IPS-11a (cell line): Measurements from ENCODE around the gene SEMA6B.

Source experiments
- H3K4me3 ChIP-seq: one replicate; pipeline ENCODE4 v1.5.1; 2013; ENCODE audit warnings: low read depth, low read length, control low read depth

SEMA6B gene

GRCh38 chr19:4498694-4499093, 60.8 kb downstream of the SEMA6B start:
- no peak overlapping the region for H3K4me3 ChIP-seq

DNA sequence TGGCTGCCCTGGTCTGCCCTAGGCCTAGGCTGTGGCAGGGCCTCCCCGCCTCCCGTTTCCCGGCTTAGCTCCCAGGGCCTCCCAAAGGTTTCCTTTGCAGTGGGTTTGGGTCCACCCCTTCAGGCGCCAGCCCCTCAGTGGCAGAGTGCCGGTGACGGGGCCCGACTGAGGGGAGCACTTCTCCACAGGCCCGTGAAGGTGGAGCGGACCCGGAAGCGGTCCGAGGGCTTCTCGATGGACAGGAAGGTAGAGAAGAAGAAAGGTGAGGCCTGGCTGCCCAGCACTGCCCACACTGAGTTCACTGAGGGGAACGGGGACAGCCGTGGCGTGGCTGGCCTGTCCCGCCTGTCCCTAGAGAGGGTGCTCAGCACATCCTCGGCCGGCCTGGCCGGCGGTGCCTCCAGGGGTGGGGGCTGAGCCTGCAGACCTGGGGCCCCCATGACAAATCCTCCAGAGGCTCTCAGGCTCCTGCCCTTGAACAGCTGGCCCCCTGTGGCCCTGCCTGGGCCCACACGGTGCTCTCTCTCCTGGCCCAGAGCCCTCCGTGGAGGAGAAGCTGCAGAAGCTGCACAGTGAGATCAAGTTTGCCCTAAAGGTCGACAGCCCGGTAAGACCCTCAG, 61.6 kb downstream of the SEMA6B start:
- H3K4me3 ChIP-seq, result no peak overlapping the region

- H3K4me3 ChIP-seq, result no peak overlapping the region
Measured at GRCh38 chr19:4496304-4496703, 63.2 kb downstream of the SEMA6B start.

- H3K4me3 ChIP-seq, result no peak overlapping the region
Measured at GRCh38 chr19:4495471-4495870, 64.0 kb downstream of the SEMA6B start.

- H3K4me3 ChIP-seq, result no peak overlapping the region
Measured at GRCh38 chr19:4494691-4495064, 64.8 kb downstream of the SEMA6B start.

DNA sequence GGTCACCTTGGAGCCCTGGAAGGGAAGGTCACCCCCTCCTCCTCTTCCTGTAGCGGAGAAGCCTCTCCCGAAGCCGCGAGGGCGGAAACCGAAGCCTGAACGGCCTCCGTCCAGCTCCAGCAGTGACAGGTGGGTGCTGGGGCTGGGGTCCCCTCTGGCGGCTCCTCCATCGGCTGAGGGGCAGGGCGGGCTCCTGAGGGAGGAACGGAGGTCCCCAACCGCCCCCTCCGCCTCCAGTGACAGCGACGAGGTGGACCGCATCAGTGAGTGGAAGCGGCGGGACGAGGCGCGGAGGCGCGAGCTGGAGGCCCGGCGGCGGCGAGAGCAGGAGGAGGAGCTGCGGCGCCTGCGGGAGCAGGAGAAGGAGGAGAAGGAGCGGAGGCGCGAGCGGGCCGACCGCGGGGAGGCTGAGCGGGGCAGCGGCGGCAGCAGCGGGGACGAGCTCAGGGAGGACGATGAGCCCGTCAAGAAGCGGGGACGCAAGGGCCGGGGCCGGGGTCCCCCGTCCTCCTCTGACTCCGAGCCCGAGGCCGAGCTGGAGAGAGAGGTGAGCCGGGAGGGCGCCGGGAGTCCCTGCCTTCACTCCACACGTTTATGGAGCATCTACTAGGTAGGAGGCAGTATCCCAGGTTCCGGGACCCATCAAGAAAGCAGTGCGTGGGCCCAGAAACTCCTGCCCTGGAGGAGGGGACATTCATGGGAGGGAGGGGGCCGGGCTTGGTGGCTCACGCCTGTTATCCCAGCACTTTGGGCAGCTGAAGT, 65.4 kb downstream of the SEMA6B start:
- H3K4me3 ChIP-seq, result no peak overlapping the region

GRCh38 chr19:4493104-4493928, 66.2 kb downstream of the SEMA6B start:
- H3K4me3 ChIP-seq, result no peak overlapping the region
